A549 treated with ZK216348 at 1 μM for 4 hours (cell line): ENCODE data around the gene KRTAP4-12. TPM values are rescaled to one million over a fixed set of nuclear protein-coding genes. Genes with fewer than 3 reads are reported as not detected.

ENCODE experiments used
- total RNA-seq: library from RNA; stranded (reverse); fragments of 200-300 nt; extraction: Qiagen RNA extraction; gene quantifications from 5 replicates; pipeline ENCODE4 v1.2.3, GENCODE V29; 2022; ENCODE audit warnings: low read depth

Gene KRTAP4-12
- total RNA-seq: not detected in 5 replicates

DNA sequence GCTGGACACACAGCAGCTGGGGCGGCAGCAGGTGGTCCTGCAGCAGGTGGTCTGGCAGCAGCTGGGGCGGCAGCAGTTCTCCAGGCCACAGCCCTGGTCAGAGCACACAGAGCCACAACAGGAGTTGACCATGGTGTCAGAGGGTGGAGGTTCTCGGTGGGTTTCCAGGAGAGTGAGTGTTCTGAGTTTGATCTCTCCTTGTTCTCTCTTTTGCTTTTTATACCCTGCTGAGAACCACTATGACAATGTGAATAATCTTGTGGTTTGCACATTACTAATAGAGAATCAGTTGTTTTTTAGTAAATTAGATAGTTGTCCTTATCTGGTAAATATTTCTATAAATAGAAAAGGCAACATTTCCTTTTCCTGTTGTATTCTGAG lies at the start of gene KRTAP4-12:
KRTAP4-12 (minus strand) TSS at position 192 of the 381 bp plus-strand sequence; CDS start at position 132, 60 bp downstream.

GRCh38 chr17:41168121-41168520 lies 44.1 kb upstream of the KRTAP4-12 start, which contains the start of gene KRTAP4-3:
Gene KRTAP4-3 (minus strand): TSS chr17:41168221. CDS start chr17:41168172, 49 bp downstream.

DNA sequence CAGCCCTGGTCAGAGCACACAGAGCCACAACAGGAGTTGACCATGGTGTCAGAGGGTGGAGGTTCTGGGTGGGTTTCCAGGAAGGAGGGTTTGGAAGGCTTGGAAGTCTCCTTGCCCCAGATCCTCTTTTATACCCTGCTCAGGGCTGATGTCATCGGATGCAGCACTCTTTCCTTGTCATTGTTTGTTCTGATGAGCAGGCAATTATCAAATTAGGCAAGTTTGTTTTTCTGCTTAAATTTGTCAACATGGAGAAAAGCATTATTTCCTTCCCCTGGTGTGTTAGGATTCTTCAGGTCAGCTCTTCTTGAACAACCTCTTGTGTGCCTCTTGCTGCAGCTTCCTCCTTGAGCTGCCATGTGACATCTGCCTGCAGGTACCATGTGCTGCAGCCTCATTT lies 36.7 kb upstream of the KRTAP4-12 start, which contains the start of gene KRTAP4-4:
KRTAP4-4 (minus strand) TSS at position 101 of the 400 bp plus-strand sequence; CDS start at position 44, 57 bp downstream.

DNA sequence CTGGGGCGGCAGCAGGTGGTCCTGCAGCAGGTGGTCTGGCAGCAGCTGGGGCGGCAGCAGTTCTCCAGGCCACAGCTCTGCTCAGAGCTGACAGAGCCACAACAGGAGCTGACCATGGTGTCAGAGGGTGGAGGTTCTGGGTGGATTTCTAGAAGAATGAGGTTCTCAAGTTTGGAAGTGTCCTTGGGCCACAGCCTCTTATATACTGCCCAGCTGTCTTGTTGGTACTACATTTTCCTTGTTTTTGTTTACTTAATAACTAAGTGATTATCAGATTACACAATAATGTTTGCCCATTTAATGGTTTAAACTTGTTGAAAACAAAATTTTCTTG lies 25.6 kb upstream of the KRTAP4-12 start, which contains the start of gene KRTAP4-5:
KRTAP4-5 (minus strand) TSS at position 174 of the 334 bp plus-strand sequence; CDS start at position 116, 58 bp downstream.

GRCh38 chr17:41140360-41141131 lies 16.6 kb upstream of the KRTAP4-12 start, which contains the start of gene KRTAP4-6:
Gene KRTAP4-6 (minus strand): TSS chr17:41140544. CDS start chr17:41140487, 57 bp downstream.

DNA sequence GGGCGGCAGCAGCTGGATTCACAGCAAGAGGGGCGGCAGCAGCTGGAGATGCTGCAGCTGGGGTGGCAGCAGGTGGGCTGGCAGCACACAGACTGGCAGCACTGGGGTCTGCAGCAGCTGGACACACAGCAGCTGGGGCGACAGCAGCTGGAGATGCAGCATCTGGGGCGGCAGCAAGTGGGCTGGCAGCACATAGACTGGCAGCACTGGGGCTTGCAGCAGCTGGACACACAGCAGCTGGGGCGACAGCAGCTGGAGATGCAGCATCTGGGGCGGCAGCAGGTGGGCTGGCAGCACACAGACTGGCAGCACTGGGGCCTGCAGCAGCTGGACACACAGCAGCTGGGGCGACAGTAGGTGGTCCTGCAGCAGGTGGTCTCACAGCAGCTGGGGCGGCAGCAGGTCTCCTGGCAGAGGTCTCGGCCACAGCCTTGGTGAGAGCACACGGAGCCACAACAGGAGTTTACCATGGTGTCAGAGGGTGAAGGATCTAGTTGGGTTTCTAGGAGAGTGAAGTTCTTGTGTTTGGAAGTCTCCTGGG lies 6.1 kb downstream of the KRTAP4-12 start, which contains the start of gene KRTAP4-11:
KRTAP4-11 (minus strand) TSS at position 528 of the 541 bp plus-strand sequence; CDS start at position 470, 58 bp downstream.

DNA sequence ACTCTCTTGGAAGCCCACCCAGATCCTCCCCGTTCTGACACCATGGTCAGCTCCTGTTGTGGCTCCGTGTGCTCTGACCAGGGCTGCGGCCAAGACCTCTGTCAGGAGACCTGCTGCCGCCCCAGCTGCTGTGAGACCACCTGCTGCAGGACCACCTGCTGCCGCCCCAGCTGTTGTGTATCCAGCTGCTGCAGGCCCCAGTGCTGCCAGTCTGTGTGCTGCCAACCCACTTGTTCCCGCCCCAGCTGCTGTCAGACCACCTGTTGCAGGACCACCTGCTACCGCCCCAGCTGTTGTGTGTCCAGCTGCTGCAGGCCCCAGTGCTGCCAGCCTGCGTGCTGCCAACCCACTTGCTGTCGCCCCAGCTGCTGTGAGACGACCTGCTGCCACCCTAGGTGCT lies 18.6 kb downstream of the KRTAP4-12 start, which contains the start of gene KRTAP4-9:
KRTAP4-9 (plus strand) TSS at position 43 of the 400 bp plus-strand sequence; CDS start at position 43, 0 bp downstream.

GRCh38 chr17:41101586-41102259 lies 22.3 kb downstream of the KRTAP4-12 start, which contains the start of gene KRTAP4-16:
Gene KRTAP4-16 (minus strand): TSS chr17:41102209. CDS start chr17:41102209, 0 bp downstream.

DNA sequence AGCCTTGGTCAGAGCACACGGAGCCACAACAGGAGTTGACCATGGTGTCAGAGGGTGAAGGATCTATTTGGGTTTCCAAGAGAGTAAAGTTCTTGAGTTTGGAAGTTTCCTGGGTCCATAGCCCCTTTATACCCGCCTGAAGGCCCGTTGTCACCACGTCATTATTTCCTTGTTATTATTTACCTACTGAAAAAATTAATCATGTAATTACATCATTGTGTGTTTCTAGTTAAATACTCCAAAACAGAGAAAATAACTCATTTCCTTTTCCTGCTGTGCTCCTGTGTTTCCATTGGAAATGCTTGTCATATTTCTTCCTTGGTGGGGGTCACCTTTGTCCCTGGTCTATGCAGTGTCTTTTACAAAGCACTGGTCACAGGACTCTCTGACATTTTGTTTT lies 25.9 kb downstream of the KRTAP4-12 start, which contains the start of gene KRTAP4-8:
KRTAP4-8 (minus strand) TSS at position 101 of the 400 bp plus-strand sequence; CDS start at position 43, 58 bp downstream.

DNA sequence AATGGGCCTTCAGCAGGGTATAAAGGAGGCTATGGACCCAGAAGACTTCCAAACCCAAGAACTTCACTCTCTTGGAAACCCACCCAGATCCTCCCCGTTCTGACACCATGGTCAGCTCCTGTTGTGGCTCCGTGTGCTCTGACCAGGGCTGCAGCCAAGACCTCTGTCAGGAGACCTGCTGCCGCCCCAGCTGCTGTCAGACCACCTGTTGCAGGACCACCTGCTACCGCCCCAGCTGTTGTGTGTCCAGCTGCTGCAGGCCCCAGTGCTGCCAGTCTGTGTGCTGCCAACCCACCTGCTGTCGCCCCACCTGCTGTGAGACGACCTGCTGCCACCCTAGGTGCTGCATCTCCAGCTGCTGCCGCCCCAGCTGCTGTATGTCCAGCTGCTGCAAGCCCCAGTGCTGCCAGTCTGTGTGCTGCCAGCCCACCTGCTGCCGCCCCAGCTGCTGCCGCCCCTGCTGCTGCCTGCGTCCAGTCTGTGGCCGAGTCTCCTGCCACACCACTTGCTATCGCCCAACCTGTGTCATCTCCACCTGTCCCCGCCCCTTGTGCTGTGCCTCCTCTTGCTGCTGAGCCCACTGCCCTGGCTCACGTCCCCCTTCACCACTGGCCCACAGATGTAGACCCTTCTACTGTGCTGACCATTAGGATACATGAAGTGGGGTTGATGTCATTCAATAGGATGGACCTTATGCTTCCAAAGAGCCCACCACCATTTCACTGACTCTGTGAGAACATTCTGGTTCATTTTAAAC lies 39.7 kb downstream of the KRTAP4-12 start, which contains the start of gene KRTAP4-7:
KRTAP4-7 (plus strand) TSS at position 51 of the 757 bp plus-strand sequence; CDS start at position 108, 57 bp downstream.

Other genes starting within 250 kb of the KRTAP4-12 start
- gene KRT20, start 238.9 kb downstream of the KRTAP4-12 start, total RNA-seq: 0.18 to 0.61 TPM (median 0.31 TPM) in 5 replicates
- gene KRT23, start 186.5 kb downstream of the KRTAP4-12 start, total RNA-seq: 0.08 to 0.31 TPM (median 0.18 TPM) in 3 of 5 replicates, not detected in the others
- not detected in 5 replicates for gene KRT39, start 157.2 kb downstream of the KRTAP4-12 start, total RNA-seq
- gene KRT40, start 139.9 kb downstream of the KRTAP4-12 start, total RNA-seq: not detected in 5 replicates
- not detected in 5 replicates for gene KRTAP3-3, start 130.0 kb downstream of the KRTAP4-12 start, total RNA-seq
- gene KRTAP3-2, start 124.3 kb downstream of the KRTAP4-12 start, total RNA-seq: not detected in 5 replicates
- gene KRTAP3-1, start 115.1 kb downstream of the KRTAP4-12 start, total RNA-seq: not detected in 5 replicates
- not detected in 5 replicates for gene KRTAP1-5, start 97.0 kb downstream of the KRTAP4-12 start, total RNA-seq
- not detected in 5 replicates for gene KRTAP1-4, start 94.0 kb downstream of the KRTAP4-12 start, total RNA-seq
- not detected in 5 replicates for gene KRTAP1-3, start 89.3 kb downstream of the KRTAP4-12 start, total RNA-seq
- not detected in 5 replicates for gene KRTAP1-1, start 82.7 kb downstream of the KRTAP4-12 start, total RNA-seq
- not detected in 5 replicates for gene KRTAP2-1, start 76.9 kb downstream of the KRTAP4-12 start, total RNA-seq
- not detected in 5 replicates for gene KRTAP2-2, start 69.0 kb downstream of the KRTAP4-12 start, total RNA-seq
- gene KRTAP2-3, start 64.1 kb downstream of the KRTAP4-12 start, total RNA-seq: not detected in 5 replicates
- not detected in 5 replicates for gene KRTAP2-4, start 58.3 kb downstream of the KRTAP4-12 start, total RNA-seq
- gene KRTAP4-7, start 40.0 kb downstream of the KRTAP4-12 start, total RNA-seq: not detected in 5 replicates
- gene KRTAP4-8, start 26.0 kb downstream of the KRTAP4-12 start, total RNA-seq: not detected in 5 replicates
- gene KRTAP4-16, start 22.0 kb downstream of the KRTAP4-12 start, total RNA-seq: not detected in 5 replicates
- not detected in 5 replicates for gene KRTAP4-9, start 18.8 kb downstream of the KRTAP4-12 start, total RNA-seq
- not detected in 5 replicates for gene KRTAP4-11, start 5.8 kb downstream of the KRTAP4-12 start, total RNA-seq
- gene KRTAP4-6, start 16.4 kb upstream of the KRTAP4-12 start, total RNA-seq: not detected in 5 replicates
- gene KRTAP4-5, start 25.6 kb upstream of the KRTAP4-12 start, total RNA-seq: not detected in 5 replicates
- gene KRTAP4-4, start 36.6 kb upstream of the KRTAP4-12 start, total RNA-seq: not detected in 5 replicates
- gene KRTAP4-3, start 44.0 kb upstream of the KRTAP4-12 start, total RNA-seq: not detected in 5 replicates
- not detected in 5 replicates for gene KRTAP4-2, start 54.0 kb upstream of the KRTAP4-12 start, total RNA-seq
- 0.32 TPM in 1 of 5 replicates, not detected in the others for gene KRTAP4-1, start 60.7 kb upstream of the KRTAP4-12 start, total RNA-seq
- gene KRTAP9-1, start 65.7 kb upstream of the KRTAP4-12 start, total RNA-seq: not detected in 5 replicates
- gene KRTAP9-2, start 102.5 kb upstream of the KRTAP4-12 start, total RNA-seq: not detected in 5 replicates
- not detected in 5 replicates for gene KRTAP9-3, start 108.3 kb upstream of the KRTAP4-12 start, total RNA-seq
- not detected in 5 replicates for gene KRTAP9-8, start 113.8 kb upstream of the KRTAP4-12 start, total RNA-seq
- not detected in 5 replicates for gene KRTAP9-4, start 125.5 kb upstream of the KRTAP4-12 start, total RNA-seq
- gene KRTAP9-9, start 131.2 kb upstream of the KRTAP4-12 start, total RNA-seq: not detected in 5 replicates
- not detected in 5 replicates for gene KRTAP9-6, start 141.2 kb upstream of the KRTAP4-12 start, total RNA-seq
- gene KRTAP9-7, start 151.5 kb upstream of the KRTAP4-12 start, total RNA-seq: not detected in 5 replicates
- not detected in 5 replicates for gene KRTAP29-1, start 178.7 kb upstream of the KRTAP4-12 start, total RNA-seq
- gene KRTAP16-1, start 185.1 kb upstream of the KRTAP4-12 start, total RNA-seq: not detected in 5 replicates
- gene KRTAP17-1, start 191.5 kb upstream of the KRTAP4-12 start, total RNA-seq: not detected in 5 replicates
- gene KRT33A, start 226.6 kb upstream of the KRTAP4-12 start, total RNA-seq: not detected in 5 replicates
- gene KRT33B, start 245.6 kb upstream of the KRTAP4-12 start, total RNA-seq: not detected in 5 replicates